GM23338 (cell line): ENCODE results near the gene TMEM135. TPM values are rescaled to one million over a fixed set of nuclear protein-coding genes. Genes with fewer than 3 reads are reported as not detected.

ENCODE experiments used
- ATAC-seq: fragments of 200-7000 bp; cut with Tn5 transposase; 3 replicates; pipeline ENCODE4 v1.9.1; 2020
- DNase-seq: peaks from one replicate; pipeline ENCODE4 v3.0.0-alpha.2; 2015; ENCODE audit warnings: low spot score
- H2AFZ ChIP-seq: fragments of 200-600 bp; sonication (generic); 2 replicates; pipeline ENCODE4 v1.8.0; 2016; ENCODE audit warnings: antibody characterized with exemption, mild to moderate bottlenecking, moderate library complexity
- H3F3A ChIP-seq: fragments of 200-600 bp; sonication (generic); replicated peaks from 2 replicates; pipeline ENCODE4 v1.8.0; 2017; ENCODE audit warnings: antibody characterized with exemption, mixed run types, low read depth
- H3K27ac ChIP-seq: fragments of 200-600 bp; sonication (generic); 2 replicates; pipeline ENCODE4 v1.6.1; 2016; ENCODE audit warnings: low read depth
- H3K27me3 ChIP-seq: fragments of 200-600 bp; sonication (generic); 2 replicates; pipeline ENCODE4 v1.8.0; 2016; ENCODE audit warnings: mild to moderate bottlenecking, mixed run types, moderate library complexity; ENCODE audit not compliant: insufficient read depth
- H3K36me3 ChIP-seq: fragments of 200-600 bp; sonication (generic); 2 replicates; pipeline ENCODE4 v1.8.0; 2016; ENCODE audit warnings: mild to moderate bottlenecking; ENCODE audit not compliant: insufficient read depth
- H3K4me1 ChIP-seq: fragments of 200-600 bp; sonication (generic); 2 replicates; pipeline ENCODE4 v1.8.0; 2016; ENCODE audit warnings: mild to moderate bottlenecking, moderate library complexity; ENCODE audit not compliant: insufficient read depth
- H3K4me2 ChIP-seq: fragments of 200-600 bp; sonication (generic); 2 replicates; pipeline ENCODE4 v1.7.1; 2017; ENCODE audit warnings: mixed run types
- H3K4me3 ChIP-seq: fragments of 200-600 bp; sonication (generic); 2 replicates; pipeline ENCODE4 v1.6.1; 2016; ENCODE audit warnings: mixed run types
- H3K79me2 ChIP-seq: fragments of 200-600 bp; sonication (generic); replicated peaks from 2 replicates; pipeline ENCODE4 v1.8.0; 2017; ENCODE audit warnings: mild to moderate bottlenecking; ENCODE audit not compliant: insufficient read depth
- H3K9me2 ChIP-seq: fragments of 200-600 bp; sonication (generic); 2 replicates; pipeline ENCODE4 v1.8.0; 2017; ENCODE audit not compliant: insufficient read depth
- H4K20me1 ChIP-seq: fragments of 200-600 bp; sonication (generic); replicated peaks from 2 replicates; pipeline ENCODE4 v1.8.0; 2017; ENCODE audit warnings: mild to moderate bottlenecking; ENCODE audit not compliant: insufficient read depth
- H3K27ac Mint-ChIP-seq: 2 replicates; pipeline ENCODE4 v1.8.0; 2020; ENCODE audit warnings: inconsistent platforms, mild to moderate bottlenecking, moderate library complexity, mixed read lengths
- H3K27me3 Mint-ChIP-seq: 3 replicates; pipeline ENCODE4 v1.8.0; 2022; ENCODE audit warnings: low read depth, mild to moderate bottlenecking, moderate library complexity, mixed read lengths, inconsistent platforms; ENCODE audit not compliant: insufficient read depth, poor library complexity
- H3K36me3 Mint-ChIP-seq: 3 replicates; pipeline ENCODE4 v1.8.0; 2021; ENCODE audit warnings: low read depth, mild to moderate bottlenecking, inconsistent platforms, moderate library complexity, mixed read lengths
- H3K4me1 Mint-ChIP-seq: 3 replicates; pipeline ENCODE4 v1.8.0; 2020; ENCODE audit warnings: mild to moderate bottlenecking, inconsistent platforms, mixed read lengths
- H3K4me3 Mint-ChIP-seq: 3 replicates; pipeline ENCODE4 v1.8.0; 2021; ENCODE audit warnings: moderate library complexity, mild to moderate bottlenecking, inconsistent platforms, mixed read lengths
- H3K9me3 Mint-ChIP-seq: 3 replicates; pipeline ENCODE4 v1.8.0; 2020; ENCODE audit warnings: moderate library complexity, mild to moderate bottlenecking, inconsistent platforms, mixed read lengths
- CREB1 ChIP-seq: fragments of 250-450 bp; sonication (Bioruptor Pico); IDR thresholded peaks from 2 replicates; pipeline ENCODE4 v1.5.0; 2020; ENCODE audit warnings: low read depth, mild to moderate bottlenecking, moderate library complexity
- CTCF ChIP-seq, 2 experiments: fragments of 200-600 bp in 1 of 2; sonication (generic) in 1 of 2; conservative IDR thresholded peaks; 2 replicates each; pipeline versions ENCODE4 v1.5.1 to v1.6.1; 2016 to 2017; ENCODE audit warnings: antibody characterized with exemption in 2 of 2, low read depth in 2 of 2, mild to moderate bottlenecking in 2 of 2, moderate library complexity in 1 of 2
- ETS1 ChIP-seq: IDR thresholded peaks from 2 replicates; pipeline ENCODE4 v1.6.1; 2016; ENCODE audit warnings: antibody characterized with exemption
- EZH2 ChIP-seq: fragments of 200-600 bp; sonication (generic); IDR thresholded peaks from one replicate; pipeline ENCODE4 v1.8.0; 2017; ENCODE audit warnings: antibody characterized with exemption, mild to moderate bottlenecking, low read depth; ENCODE audit not compliant: unreplicated experiment
- EZH2phosphoT487 ChIP-seq: fragments of 200-600 bp; sonication (generic); IDR thresholded peaks from one replicate; pipeline ENCODE4 v1.8.1; 2018; ENCODE audit warnings: antibody characterized with exemption; ENCODE audit not compliant: unreplicated experiment
- JUNB ChIP-seq: IDR thresholded peaks from one replicate; pipeline ENCODE4 v1.6.1; 2016; ENCODE audit warnings: antibody characterized with exemption; ENCODE audit not compliant: unreplicated experiment
- NANOG ChIP-seq: IDR thresholded peaks from 2 replicates; pipeline ENCODE4 v1.6.1; 2016; ENCODE audit warnings: antibody characterized with exemption, borderline replicate concordance
- POLR2AphosphoS5 ChIP-seq: IDR thresholded peaks from 2 replicates; pipeline ENCODE4 v1.6.1; 2016; ENCODE audit warnings: antibody characterized with exemption, low read depth
- REST ChIP-seq: IDR thresholded peaks from one replicate; pipeline ENCODE4 v1.6.1; 2018; ENCODE audit warnings: antibody characterized with exemption; ENCODE audit not compliant: unreplicated experiment
- STAT1 ChIP-seq: IDR thresholded peaks from one replicate; pipeline ENCODE4 v1.6.1; 2016; ENCODE audit warnings: antibody characterized with exemption; ENCODE audit not compliant: unreplicated experiment
- ZNF114 ChIP-seq: fragments of 250-450 bp; sonication (Bioruptor Pico); IDR thresholded peaks from 2 replicates; pipeline ENCODE4 v1.5.0; 2020; ENCODE audit warnings: mild to moderate bottlenecking, moderate library complexity
- ZNF331 ChIP-seq: fragments of 250-450 bp; sonication (Bioruptor Pico); IDR thresholded peaks from 2 replicates; pipeline ENCODE4 v1.5.0; 2020; ENCODE audit warnings: low read depth, mild to moderate bottlenecking, moderate library complexity
- ZNF462 ChIP-seq: fragments of 250-450 bp; sonication (Bioruptor Pico); IDR thresholded peaks from 2 replicates; pipeline ENCODE4 v1.5.0; 2020; ENCODE audit warnings: mild to moderate bottlenecking, moderate library complexity
- polyA plus RNA-seq: library from polyadenylated mRNA; unstranded; fragments of >200 nt; fragmentation: Nextera tagmentation; extraction: Ambion mirVana; gene quantifications from 2 replicates; pipeline ENCODE4 v1.2.1, GENCODE V29; 2016
- total RNA-seq: library from RNA; depleted of rRNA; stranded (reverse); fragments of >200 nt; shearing (Covaris generic); gene quantifications from 2 replicates; pipeline ENCODE4 v1.2.3, GENCODE V29; 2014

Gene TMEM135
- total and polyA plus RNA-seq, 2 experiments from 2014 or later, result 23.4 to 49.9 TPM

GRCh38 chr11:87030458-87031054 is 7.2 kb upstream of the TMEM135 start:
- H3K4me1 Mint-ChIP-seq, result peaks cover 12% of the 10 kb centered on the region
- TF ChIP-seq ETS1, result no peak
- TF ChIP-seq STAT1, result no peak
- no peak for TF ChIP-seq JUNB
- TF ChIP-seq NANOG, result no peak
- no peak for TF ChIP-seq CREB1
- no peak for TF ChIP-seq EZH2
- TF ChIP-seq REST, result no peak
- TF ChIP-seq ZNF462 (CRISPR knock-in tag), result no peak
- no peak for TF ChIP-seq EZH2phosphoT487
- no peak for TF ChIP-seq ZNF331 (CRISPR knock-in tag)
- TF ChIP-seq POLR2AphosphoS5, result no peak
- TF ChIP-seq CTCF (conservative IDR thresholded peaks at IDR 0.05; ENCODE audit: low read depth in 2 of 2), result no peak
- no peak for TF ChIP-seq ZNF114 (CRISPR knock-in tag)
- no peaks in the 10 kb centered on the region for H4K20me1 ChIP-seq
- no peaks in the 10 kb centered on the region for H3K36me3 ChIP-seq
- no peaks in the 10 kb centered on the region for H3K27me3 ChIP-seq
- ATAC-seq (no peak), DNase-seq (no peak)
- H3K27ac Mint-ChIP-seq, result no peak overlapping the region
- no peaks in the 10 kb centered on the region for H3K9me2 ChIP-seq
- H3K4me3 Mint-ChIP-seq, result no peak overlapping the region
- H3K4me3 ChIP-seq, result no peak overlapping the region
- no peaks in the 10 kb centered on the region for H3F3A ChIP-seq
- peaks cover 13% of the 10 kb centered on the region for H3K4me1 ChIP-seq
- no peaks in the 10 kb centered on the region for H3K79me2 ChIP-seq
- no peak overlapping the region for H3K4me2 ChIP-seq
- H2AFZ ChIP-seq, result peak overlapping the region; percentile 14; the same call in 1 of the 2 replicates
- H3K9me3 Mint-ChIP-seq, result no peaks in the 10 kb centered on the region
- H3K36me3 Mint-ChIP-seq, result no peaks in the 10 kb centered on the region
- H3K27ac ChIP-seq, result no peak overlapping the region
- H3K27me3 Mint-ChIP-seq, result no peaks in the 10 kb centered on the region
